Osteocyte (in vitro differentiated cells): ENCODE data around the gene GOLPH3L. TPM values are rescaled to one million over a fixed set of nuclear protein-coding genes. Genes with fewer than 3 reads are reported as not detected.
A peak's percentile ranks its signal among the peaks of the same experiment; 100 is the strongest.

Experiments used
- DNase-seq: peaks from one replicate; pipeline ENCODE4 v3.0.0; 2021; ENCODE audit warnings: mixed read lengths; ENCODE audit not compliant: unreplicated experiment; ENCODE audit errors: extremely low spot score
- H3K27ac Mint-ChIP-seq: one replicate; pipeline ENCODE4 v1.8.0; 2021; ENCODE audit warnings: mild to moderate bottlenecking, mixed read lengths; ENCODE audit not compliant: unreplicated experiment
- H3K27me3 Mint-ChIP-seq: one replicate; pipeline ENCODE4 v1.8.0; 2021; ENCODE audit warnings: mixed read lengths; ENCODE audit not compliant: unreplicated experiment
- H3K36me3 Mint-ChIP-seq: one replicate; pipeline ENCODE4 v1.8.0; 2021; ENCODE audit warnings: mixed read lengths; ENCODE audit not compliant: unreplicated experiment
- H3K4me1 Mint-ChIP-seq: one replicate; pipeline ENCODE4 v1.8.0; 2021; ENCODE audit warnings: mixed read lengths; ENCODE audit not compliant: unreplicated experiment
- H3K4me3 Mint-ChIP-seq: one replicate; pipeline ENCODE4 v1.8.0; 2021; ENCODE audit warnings: mild to moderate bottlenecking, moderate library complexity, mixed read lengths; ENCODE audit not compliant: unreplicated experiment
- H3K9me3 Mint-ChIP-seq: one replicate; pipeline ENCODE4 v1.8.0; 2021; ENCODE audit warnings: mixed read lengths; ENCODE audit not compliant: unreplicated experiment
- CTCF ChIP-seq: fragments of 200-600 bp; sonication (generic); IDR thresholded peaks from 2 replicates; pipeline ENCODE4 v1.5.0; 2021; ENCODE audit warnings: antibody characterized with exemption, mild to moderate bottlenecking, moderate library complexity
- long read RNA-seq: library from polyadenylated mRNA; unstranded; transcript quantifications from one replicate; pipeline ENCODE4 v2.0.0, GENCODE V29; 2021
- total RNA-seq: library from RNA; stranded (reverse); gene quantifications from 2 replicates; pipeline ENCODE4 v1.2.1, GENCODE V29; 2021

Gene GOLPH3L
- total RNA-seq: 26.6 and 27.4 TPM in 2 replicates
- long read RNA-seq, transcript GOLPH3L-201 (5 exons, 2,999 nt): major isoform, 108 of 128 reads
- long read RNA-seq, partial matches to known transcripts: 1 of 128 reads
- long read RNA-seq, other reads (novel, unspliced or antisense): 16 of 128 reads

- H3K9me3 Mint-ChIP-seq: no peaks in the 10 kb centered on the region
- H3K4me1 Mint-ChIP-seq: peaks cover 18% of the 10 kb centered on the region
- H3K27ac Mint-ChIP-seq: peak within 1 kb of the TSS; percentile 86
- H3K36me3 Mint-ChIP-seq: peaks cover 18% of the 10 kb centered on the region
- peak within 1 kb of the TSS; percentile 93 for H3K4me3 Mint-ChIP-seq
- peak; percentile 46 for TF ChIP-seq CTCF
- peaks cover 17% of the 10 kb centered on the region for H3K27me3 Mint-ChIP-seq
- DNase-seq: peak; percentile 96
These were observed at the start of gene GOLPH3L for GRCh38 chr1:150696995-150697927. TSS of gene GOLPH3L (minus strand) at chr1:150697154. CDS start at chr1:150694838, 2,316 bp downstream.

GRCh38 chr1:150730130-150730721 is 33.3 kb upstream of the GOLPH3L start:
- Mint-ChIP-seq H3K4me1 (no peaks in the 10 kb centered on the region), H3K9me3 (no peaks in the 10 kb centered on the region), H3K4me3 (no peak overlapping the region), H3K27me3 (no peaks in the 10 kb centered on the region), H3K36me3 (no peaks in the 10 kb centered on the region), H3K27ac (no peak overlapping the region)
- no peak for DNase-seq
- no peak for TF ChIP-seq CTCF

GRCh38 chr1:150724336-150724735 is 27.4 kb upstream of the GOLPH3L start:
- Mint-ChIP-seq H3K4me1 (no peaks in the 10 kb centered on the region), H3K27ac (no peak overlapping the region), H3K36me3 (no peaks in the 10 kb centered on the region), H3K9me3 (peaks cover 4% of the 10 kb centered on the region), H3K4me3 (no peak overlapping the region), H3K27me3 (peaks cover 7% of the 10 kb centered on the region)
- DNase-seq: no peak
- no peak for TF ChIP-seq CTCF

GRCh38 chr1:150720703-150721102 is 23.7 kb upstream of the GOLPH3L start, which contains the start of gene HORMAD1:
TSS of gene HORMAD1 (minus strand) at chr1:150720895. CDS start at chr1:150719505, 1,390 bp downstream.
- Mint-ChIP-seq H3K27ac (no peak within 1 kb of the TSS), H3K9me3 (peaks cover 4% of the 10 kb centered on the region), H3K36me3 (no peaks in the 10 kb centered on the region), H3K27me3 (peaks cover 7% of the 10 kb centered on the region), H3K4me3 (no peak within 1 kb of the TSS), H3K4me1 (no peaks in the 10 kb centered on the region)
- no peak for TF ChIP-seq CTCF
- DNase-seq: no peak

GRCh38 chr1:150720098-150720497 is 23.1 kb upstream of the GOLPH3L start:
- peaks cover 4% of the 10 kb centered on the region for H3K9me3 Mint-ChIP-seq
- no peaks in the 10 kb centered on the region for H3K36me3 Mint-ChIP-seq
- no peak for TF ChIP-seq CTCF
- H3K27me3 Mint-ChIP-seq: peaks cover 7% of the 10 kb centered on the region
- H3K4me3 Mint-ChIP-seq: no peak overlapping the region
- DNase-seq: no peak
- H3K4me1 Mint-ChIP-seq: no peaks in the 10 kb centered on the region
- H3K27ac Mint-ChIP-seq: no peak overlapping the region
